ENCODE data around the gene FKTN.
"Not testable (repeated sequence)": the region's sequence is repeated elsewhere in the genome, so short reads cannot be mapped to it uniquely, and the experiment has no call there.

The FKTN gene

GRCh38 chr9:105557804-105558610 lies at the start of gene FKTN:
Gene FKTN, plus strand, starts transcription at chr9:105558131. Its CDS starts 16,902 bp downstream, at chr9:105575033.
- DNase-seq: peak; percentile 2

- no peak for DNase-seq
These were observed 49.4 kb upstream of the FKTN start for GRCh38 chr9:105508530-105508929.

- DNase-seq: no peak
These were observed 47.9 kb upstream of the FKTN start for GRCh38 chr9:105510024-105510423.

- no peak for DNase-seq
These were observed 46.5 kb upstream of the FKTN start for GRCh38 chr9:105511446-105511845.

GRCh38 chr9:105515811-105516413 lies 42.0 kb upstream of the FKTN start:
- DNase-seq: no peak

- DNase-seq: not testable (repeated sequence)
These were observed 38.1 kb upstream of the FKTN start for GRCh38 chr9:105519710-105520369.

GRCh38 chr9:105520992-105521391 lies 36.9 kb upstream of the FKTN start:
- not testable (repeated sequence) for DNase-seq

- not testable (repeated sequence) for DNase-seq
These were observed 35.1 kb upstream of the FKTN start for GRCh38 chr9:105522618-105523385.

GRCh38 chr9:105531530-105531929 lies 26.4 kb upstream of the FKTN start:
- no peak for DNase-seq

- no peak for DNase-seq
These were observed 21.8 kb upstream of the FKTN start for GRCh38 chr9:105535920-105536668.

- DNase-seq: no peak
These were observed 18.5 kb upstream of the FKTN start for GRCh38 chr9:105539452-105539851.

- no peak for DNase-seq
These were observed 16.1 kb upstream of the FKTN start for GRCh38 chr9:105541838-105542237.

- no peak for DNase-seq
These were observed 3.9 kb upstream of the FKTN start for GRCh38 chr9:105554042-105554441.

GRCh38 chr9:105572455-105572854 lies 14.5 kb downstream of the FKTN start:
- no peak for DNase-seq

- not testable (repeated sequence) for DNase-seq
These were observed 22.0 kb downstream of the FKTN start for GRCh38 chr9:105579952-105580351.

- not testable (repeated sequence) for DNase-seq
These were observed 23.6 kb downstream of the FKTN start for GRCh38 chr9:105581550-105581949.

GRCh38 chr9:105593145-105593544 lies 35.2 kb downstream of the FKTN start:
- DNase-seq: no peak

GRCh38 chr9:105608721-105609598 lies 51.0 kb downstream of the FKTN start:
- DNase-seq: no peak

GRCh38 chr9:105621001-105621400 lies 63.1 kb downstream of the FKTN start:
- no peak for DNase-seq

GRCh38 chr9:105625088-105625487 lies 67.2 kb downstream of the FKTN start:
- no peak for DNase-seq

- no peak for DNase-seq
These were observed 74.9 kb downstream of the FKTN start for GRCh38 chr9:105632807-105633206.
